HG03378 (cell line): Measurements from ENCODE around the gene MYOZ3.

ENCODE experiments used
- ATAC-seq: cut with Tn5 transposase; IDR thresholded peaks from one replicate; pipeline ENCODE4 v1.9.1; 2021; ENCODE audit warnings: mild to moderate bottlenecking, moderate library complexity; ENCODE audit not compliant: unreplicated experiment

MYOZ3 gene, protein sequence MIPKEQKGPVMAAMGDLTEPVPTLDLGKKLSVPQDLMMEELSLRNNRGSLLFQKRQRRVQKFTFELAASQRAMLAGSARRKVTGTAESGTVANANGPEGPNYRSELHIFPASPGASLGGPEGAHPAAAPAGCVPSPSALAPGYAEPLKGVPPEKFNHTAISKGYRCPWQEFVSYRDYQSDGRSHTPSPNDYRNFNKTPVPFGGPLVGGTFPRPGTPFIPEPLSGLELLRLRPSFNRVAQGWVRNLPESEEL

DNA sequence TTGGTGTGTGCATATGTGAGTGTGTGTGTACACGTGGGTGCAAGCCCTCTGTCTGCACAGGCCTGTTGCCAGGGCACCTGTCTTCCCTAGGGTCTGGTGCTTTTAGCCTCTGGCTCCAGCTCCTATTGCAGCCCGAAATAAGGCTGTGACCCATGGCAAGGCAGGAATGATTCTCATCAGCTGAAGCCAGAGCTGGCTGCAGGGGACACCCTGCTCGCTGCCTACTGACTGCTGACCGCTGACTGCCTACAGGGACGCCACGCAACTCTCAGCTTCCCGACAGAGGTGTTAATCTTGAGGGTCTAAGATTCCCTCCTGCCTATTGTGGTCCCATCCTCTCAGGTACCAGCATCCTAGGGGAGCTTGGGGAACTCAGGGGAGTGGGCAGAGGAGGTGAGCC is at the start of gene MYOZ3:
Gene MYOZ3 (plus strand): TSS at position 166 of the 400 bp plus-strand sequence. CDS start 1,691 bp downstream, outside the sequence.
- ATAC-seq: no peak

DNA sequence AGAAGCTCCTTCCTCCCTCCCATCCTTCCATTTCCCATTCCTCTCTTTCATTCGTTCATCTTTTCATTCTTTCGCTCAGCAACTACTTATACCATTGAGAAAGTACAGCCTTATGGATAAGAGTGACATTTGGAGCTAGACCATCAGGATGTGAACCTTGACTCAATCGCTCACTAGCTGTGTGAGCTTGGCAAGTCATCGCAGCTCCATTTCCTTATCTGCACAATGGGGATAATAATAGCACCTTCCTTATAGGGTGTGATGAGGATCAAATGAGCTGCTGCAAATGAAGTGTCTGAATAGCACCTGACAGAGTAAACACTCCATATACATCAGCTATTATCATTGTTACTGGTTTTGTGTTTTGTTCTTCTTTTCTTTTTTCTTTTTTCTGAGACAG is 48.6 kb upstream of the MYOZ3 start:
- ATAC-seq: no peak

DNA sequence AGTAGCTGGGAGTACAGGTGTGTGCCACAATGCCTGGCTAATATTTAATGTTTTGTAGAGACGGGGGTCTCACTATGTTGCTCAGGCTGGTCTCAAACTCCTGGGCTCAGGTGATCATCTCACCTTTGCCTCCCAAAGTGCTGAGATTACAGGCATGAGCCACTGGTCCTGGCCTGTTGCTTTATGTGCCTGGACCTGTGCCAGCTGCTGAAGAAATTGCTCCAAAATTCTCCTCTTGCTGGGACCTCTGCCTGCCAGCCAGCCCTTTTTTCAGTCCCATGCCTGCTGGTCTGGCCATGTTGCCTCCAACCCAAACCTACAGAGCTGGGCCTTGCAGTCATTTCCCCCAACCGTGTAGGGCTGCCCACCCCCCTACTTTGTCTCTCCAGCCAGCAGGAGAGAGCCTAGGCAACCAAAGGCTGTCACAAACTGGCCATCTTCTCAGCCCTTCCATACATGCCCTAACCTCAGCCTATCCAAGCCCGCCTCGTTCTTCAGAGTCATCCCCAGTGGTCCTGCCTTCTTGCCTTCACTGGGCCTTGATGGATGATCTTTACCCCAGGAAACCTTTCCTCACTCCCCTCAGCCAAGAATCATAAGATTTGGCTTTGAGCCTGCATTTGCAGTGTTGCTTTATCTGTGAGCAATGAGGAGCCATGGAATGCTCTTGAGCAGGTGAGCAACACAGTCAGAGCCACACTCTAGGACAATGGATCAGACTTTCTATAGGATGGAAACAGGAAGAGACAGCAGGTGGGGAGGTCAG is 48.0 kb upstream of the MYOZ3 start:
- ATAC-seq: no peak

DNA sequence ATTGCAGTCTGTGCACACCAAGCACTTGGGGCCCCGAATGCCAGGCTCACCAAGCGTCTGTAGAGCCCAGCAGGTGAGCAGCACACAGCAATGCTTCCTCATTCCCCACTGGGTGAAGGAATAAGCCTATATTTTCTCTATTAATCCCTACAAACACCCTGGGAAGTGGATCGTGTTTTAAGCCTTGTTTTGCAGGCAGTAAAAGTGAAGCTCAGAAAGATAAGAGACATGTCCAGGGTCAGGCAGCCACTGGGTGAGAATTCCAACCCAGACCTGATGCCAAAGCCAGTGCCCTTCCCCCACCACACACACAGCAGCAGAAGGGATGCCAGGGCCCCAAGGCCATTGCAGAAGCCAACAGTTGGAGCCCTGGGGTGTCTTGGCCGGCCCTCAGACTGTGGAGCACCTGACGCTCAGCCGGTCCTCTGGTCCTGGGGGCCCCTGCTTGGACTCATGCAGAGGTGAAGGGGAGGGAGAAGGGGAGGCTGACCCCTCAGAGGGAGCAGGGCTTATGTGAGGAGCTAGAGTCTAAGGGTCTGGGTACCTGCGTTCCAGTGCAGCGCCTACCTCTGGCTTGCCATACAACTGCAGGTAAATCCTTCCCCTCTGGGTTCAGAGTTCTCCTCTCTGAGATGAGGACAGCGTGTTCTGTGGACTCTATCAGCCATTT is 46.9 kb upstream of the MYOZ3 start:
- no peak for ATAC-seq

DNA sequence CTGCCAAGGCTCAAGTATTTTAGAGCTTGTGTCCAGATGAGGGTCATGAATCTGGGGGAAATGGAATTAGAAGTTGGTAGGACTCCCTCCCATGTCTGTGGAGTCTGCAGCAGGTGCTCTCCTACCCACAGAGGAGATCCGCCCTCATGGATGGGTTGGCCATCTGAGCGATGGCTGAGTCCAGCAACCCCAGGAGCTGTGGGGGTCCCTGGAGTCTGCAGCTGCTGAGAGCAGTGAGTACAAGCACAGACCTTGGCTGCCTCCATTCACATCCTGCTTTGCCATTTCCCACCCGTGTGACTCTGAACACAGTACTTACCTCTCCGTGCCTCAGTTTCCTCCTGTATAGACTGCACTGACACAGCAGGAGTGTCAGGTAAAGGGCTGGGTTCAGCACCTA is 46.4 kb upstream of the MYOZ3 start:
- ATAC-seq: no peak

DNA sequence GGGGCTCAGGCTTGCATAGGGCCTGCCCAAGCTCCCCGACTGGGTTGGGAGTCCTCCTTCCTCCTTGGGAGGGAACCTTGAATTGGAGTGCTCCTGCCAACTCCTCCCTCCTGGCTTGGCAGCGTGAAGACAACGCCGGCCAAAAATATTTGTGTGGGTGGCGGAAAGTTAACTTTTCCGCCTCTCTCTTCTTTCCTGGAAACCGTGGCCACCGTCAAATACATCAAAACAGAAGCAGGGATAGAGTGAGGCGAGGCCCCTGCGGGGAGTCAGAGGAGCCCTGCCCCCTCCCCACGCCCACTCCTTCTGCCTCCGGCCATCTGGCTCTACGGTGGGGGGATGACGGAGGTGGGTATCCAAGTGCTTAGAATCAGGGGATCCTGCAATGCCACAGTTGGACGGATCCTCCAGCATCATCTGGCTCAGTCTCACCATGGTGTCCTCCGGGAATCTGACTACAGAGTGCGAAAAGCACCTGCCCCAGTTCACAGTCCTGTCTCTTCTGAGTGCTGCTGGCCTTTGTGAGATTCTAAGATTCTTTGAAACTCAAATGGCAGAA is 45.8 kb upstream of the MYOZ3 start:
- no peak for ATAC-seq

DNA sequence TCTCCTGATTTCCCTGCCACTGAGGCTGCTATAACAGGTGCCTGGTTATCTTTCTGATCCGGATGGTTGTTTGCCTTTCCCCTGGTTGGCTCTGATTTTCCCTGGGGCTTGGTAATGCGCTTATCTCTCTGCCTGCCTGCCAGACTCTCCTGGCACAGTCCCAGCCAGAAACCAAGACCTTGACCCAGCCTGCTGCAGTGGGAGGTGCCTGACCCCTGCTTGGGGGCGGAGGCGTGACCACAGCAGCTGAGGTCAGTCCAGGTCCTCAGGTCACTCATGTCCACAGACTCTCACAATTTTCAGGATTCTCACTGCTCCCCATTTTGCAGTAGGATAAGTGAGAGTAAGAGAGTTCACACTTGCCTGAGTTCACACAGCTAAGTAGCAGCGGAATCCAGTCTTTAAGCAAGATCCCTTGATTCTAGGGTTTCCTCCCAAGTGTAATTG is 45.0 kb upstream of the MYOZ3 start:
- no peak for ATAC-seq

DNA sequence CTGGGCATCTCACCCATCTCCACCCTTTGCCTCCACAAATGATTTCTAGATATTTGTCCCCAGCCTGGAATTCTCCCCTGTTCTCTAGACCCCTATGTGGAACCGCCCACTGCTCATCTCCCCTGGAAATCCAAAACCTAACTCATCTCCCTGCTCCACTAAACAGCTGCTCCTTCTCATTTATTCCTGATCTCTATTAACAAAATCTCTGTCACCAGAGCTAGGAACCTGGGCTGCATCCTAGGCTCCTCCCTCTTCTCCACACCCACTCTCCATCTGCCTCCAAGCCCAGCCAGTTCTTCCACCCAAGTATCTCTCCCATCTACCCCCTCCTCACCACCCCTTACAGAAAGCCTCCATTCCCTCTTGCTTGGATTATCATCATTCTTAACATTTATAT is 44.5 kb upstream of the MYOZ3 start:
- ATAC-seq: no peak

DNA sequence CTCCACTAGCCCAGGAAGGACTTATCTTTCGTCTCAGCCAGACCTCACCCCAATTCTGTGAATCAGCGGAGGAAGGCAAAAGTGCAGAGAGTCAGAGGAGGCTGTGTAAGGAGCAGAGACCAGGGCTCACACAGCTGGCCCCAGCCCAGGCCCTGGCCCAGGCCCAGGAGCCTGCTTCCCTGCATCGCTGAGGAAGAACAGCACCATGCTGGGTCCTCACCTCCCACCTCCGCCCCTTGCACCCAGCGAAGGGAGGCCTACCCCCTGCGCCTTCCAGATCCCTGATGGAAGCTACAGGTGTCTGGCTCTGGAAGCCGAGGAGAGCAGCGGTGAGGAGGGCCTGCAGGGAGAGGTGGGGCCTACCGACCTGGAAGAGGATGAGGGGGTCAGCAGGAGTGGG is 42.9 kb upstream of the MYOZ3 start:
- no peak for ATAC-seq

DNA sequence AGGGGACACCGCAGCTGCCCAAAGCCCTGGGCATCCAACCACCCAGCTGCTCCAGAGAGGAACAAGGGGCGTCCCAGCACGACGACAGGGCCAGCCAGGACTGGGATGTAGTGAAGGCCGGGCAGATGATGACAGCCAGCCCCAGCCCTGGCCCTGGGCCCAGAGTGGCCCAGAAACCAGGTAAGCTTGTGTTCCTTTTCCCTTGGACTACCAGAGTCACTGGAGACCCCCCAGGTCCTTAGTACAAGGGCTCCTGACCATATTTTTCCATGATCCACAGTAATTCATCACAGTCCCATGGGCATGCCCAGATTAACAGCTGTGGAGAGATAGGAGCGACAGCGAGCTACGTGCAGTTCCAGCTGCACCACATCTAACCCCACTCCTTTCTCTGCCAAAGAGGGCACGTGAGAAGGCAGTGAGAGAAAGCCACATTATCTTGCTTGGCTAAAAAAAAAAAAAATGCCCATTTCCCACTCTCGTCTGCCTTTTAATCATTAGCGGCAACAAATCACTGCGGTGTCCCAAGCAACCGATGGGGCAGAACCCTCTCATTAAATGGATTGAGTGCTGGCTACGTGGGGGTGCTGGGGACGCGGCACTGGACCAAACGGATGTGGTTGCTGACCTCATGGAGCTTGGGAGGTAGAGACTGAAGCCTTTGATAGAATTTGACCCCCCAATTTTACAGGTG is 42.3 kb upstream of the MYOZ3 start:
- ATAC-seq: no peak

DNA sequence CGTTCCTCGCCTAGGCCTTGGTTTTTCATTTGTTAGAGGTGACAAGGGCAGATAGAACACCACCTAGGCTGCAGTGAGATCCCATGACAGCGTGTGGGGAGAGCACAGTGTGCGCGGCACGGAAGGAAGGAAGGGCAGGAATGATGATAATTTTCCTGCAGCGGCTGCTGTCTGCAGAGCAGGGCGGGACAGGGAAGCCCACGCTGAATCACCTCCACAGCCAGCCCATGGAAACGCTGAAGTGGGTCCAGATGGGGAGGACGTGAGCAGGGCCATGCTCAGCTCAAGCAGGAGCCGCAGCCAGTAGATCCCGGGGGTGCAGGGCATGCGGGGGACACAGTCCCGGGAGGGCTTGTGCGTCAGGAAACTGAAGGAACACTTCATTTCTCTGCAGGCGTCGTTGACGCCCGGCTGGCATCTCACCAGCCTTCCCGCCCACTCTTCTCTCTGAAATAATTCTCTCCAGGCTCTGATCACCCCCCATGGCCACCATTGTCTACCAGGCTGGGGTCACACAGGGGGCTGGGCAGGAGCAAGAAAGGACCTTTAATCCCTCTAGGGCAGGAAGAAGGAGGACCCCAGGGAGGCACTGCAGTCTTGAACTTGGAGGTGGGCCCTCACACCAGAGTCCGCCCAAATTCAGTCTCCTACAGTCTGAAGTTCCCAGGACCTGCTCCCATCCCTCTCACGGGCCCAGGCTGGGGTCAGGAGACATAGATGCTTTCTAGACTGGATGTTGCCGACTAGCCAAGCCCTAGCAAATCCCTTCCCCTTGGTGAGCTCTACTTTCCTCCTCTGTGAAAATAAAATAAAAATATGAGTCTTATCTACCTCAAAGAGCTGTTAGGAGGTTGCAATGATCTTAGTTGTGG is 41.5 kb upstream of the MYOZ3 start:
- ATAC-seq: no peak

DNA sequence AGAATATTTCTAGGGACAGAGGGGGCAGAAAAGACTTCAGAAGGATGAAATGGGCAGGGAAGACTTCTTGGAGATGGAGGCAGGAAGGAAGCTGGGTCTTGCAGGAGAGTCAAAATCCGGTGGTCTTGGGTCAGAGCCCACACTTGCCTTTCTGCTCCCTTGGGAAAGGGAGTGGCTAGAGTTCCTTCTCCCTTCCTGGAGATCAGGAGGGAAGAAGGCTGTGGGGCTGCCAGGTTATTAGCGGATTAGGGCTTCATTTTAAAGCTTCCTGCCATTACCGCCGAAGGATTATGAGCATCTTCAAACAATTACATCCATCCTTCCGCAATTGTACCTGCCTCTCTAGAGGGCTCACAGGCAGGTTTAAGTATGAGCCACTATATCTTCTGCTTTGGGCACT is 39.8 kb upstream of the MYOZ3 start:
- ATAC-seq: no peak

DNA sequence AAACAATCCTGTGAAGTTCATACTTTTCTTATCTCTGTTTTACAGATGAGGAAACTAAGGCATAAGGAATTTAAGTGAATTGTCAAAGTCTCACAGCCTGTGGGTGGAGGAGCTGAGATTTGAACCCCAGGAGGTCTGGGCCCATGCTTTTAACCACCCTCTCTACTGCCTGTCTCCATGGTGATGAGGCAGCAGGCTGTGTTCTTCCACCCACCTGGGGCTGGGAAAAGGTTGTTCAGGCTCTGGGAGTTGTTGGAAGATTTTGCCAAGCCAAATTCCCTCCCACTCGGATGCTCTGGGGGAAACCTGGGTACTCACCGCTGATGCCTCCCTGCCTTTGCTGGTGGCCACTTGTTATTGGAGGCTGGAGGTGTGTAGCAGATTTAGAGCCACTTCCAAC is 38.9 kb upstream of the MYOZ3 start:
- ATAC-seq: no peak

DNA sequence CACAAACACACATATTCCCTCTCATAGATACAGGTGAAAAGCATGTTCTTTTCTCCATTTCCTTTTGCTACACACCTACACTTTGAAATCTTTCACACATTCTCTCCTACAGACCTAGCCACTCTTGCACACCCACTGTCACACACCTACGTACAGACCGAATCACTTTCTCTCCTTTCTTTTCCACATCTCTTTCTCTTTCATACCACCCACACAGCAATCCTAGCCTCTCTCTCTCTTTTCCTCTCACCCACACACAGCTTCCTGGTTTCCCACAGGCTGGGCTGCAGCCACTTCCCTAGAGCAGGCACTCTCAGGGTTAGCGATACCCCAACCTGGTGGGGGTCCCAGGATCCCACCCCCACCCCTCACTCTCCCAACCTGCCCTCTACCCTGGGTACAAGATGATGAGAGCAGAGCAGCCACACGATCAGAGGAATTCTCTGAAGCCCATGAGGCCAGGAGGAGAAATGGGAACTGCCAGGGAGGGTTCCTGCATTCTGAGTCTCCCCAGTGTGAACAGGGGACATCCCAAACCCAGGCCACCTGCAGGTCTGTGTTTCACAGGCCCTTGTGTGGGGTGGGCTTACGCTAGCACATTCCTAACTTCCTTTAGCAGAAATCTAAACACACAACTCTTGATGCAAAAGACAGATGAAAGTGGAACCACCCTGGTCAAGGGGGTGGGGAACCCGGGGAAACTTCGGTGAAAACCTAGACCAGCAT is 37.7 kb upstream of the MYOZ3 start:
- no peak for ATAC-seq

DNA sequence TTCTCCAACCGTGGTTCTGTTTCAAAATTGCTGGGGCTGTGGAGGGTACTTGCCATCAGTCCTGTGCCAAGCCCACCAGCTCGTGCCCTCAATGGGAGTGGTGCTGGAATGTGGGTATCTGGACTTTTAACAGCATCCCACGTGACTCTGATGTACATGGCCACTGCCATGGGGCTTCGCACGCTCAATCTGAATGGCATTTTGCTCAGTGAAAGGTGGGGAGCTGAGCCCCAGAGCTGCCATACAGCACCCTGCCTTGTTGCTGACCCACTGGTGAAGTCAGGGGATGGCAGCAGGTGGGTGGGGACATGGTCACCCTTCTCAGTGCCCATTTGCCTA is 37.2 kb upstream of the MYOZ3 start:
- no peak for ATAC-seq

DNA sequence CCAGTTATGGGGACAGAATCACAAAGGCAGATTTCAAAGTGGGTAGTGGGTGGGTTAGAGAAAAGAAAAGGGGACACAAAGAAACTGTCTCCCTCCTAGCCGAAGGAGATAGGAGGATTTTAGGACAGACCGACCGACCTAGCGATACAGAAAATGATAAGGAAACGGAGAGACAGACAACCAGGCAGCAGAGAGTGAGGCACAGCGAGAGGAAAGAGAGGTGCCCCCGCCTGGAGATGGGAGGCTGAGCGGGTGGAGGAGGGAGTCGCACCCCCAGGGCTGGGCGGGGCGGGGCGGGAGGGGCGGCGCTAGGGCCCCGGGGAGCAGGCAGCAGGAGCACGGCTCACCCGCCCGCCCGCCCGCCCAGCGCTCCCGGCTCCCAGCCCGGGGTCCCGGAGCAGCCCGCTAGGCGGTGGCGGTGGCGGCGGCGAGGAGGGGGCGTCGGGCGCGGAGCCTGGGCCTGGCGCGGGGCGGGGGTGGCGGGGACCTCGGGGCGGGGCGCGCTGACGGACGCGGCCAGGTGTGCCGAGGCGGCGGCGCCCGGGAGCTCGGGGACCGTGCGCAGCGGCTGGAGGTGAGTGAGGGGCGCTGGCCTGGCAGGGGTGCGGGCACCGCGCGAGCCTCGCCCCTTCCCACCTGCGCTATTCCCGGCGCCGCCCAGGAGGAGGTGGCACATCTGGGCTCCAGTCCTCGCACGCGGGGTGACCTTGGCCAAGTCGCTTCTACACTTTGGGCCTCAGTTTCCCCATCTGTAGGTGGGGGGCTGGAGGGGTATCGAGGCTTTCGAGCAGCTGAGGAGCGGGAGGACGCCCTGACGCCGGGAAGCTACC is 36.5 kb upstream of the MYOZ3 start:
- no peak for ATAC-seq

DNA sequence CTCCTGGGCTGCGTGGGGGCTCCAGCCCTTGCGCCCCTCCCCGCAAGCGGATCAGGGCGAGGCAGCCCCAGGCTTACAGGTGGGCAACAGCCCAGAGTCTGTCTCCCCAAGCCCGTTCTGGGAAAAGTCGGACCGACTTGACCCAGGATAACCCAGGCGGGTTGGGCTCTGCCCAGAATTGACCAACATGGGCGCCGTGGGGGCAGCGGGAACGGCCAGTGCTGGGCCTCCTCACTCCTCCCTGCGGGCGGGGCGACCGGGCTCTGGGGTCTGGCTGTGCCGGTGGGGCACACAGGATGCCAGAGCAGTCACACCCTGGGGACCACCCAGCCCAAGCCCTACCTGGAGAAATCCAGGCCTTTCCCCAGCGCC is 35.9 kb upstream of the MYOZ3 start:
- no peak for ATAC-seq

DNA sequence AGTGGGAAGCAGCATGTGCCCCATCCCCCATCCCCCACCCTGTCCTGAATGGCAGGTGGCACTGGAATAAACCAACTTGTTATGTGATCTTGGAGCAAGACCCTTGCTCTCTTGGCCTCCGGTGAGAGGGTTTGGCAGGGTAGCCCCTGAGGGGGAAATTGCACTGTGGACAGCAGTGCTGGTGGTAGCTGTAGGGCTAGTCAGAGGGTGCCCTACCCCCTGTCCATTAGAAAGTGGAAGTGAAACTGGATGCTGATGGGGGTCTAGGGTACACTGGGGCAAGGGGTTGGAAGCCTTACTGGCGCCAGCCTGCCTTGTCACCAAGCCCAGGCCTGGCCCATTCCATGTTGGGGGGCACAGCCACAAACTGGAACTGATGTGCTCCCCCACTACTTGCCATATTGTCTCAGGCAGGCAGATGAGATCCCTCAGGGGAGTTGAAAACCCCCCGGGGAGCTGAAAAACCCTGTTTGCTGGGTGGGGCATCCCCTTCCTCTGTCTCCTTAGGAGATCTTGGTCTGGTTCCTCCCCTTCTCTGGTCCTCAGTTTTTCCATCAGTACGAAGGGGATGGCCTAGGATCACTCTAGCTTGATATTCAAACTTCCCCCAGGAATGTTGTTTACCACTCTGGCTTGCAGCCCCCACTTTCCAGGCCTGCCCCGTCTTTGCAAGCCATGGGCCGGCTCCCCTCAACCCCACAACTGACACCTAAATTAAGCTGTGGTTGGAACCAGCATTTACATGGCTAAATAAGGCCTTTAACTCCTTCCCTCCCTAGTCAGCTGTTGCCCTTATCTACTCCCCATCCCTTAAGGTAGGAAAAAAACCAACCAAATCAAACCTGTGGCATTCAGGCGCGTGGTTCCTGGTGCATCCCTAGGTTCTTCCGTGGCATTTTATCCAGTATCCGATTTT is 35.0 kb upstream of the MYOZ3 start:
- peak; percentile 72 for ATAC-seq
